ENCODE data around the gene ABLIM2. TPM values are rescaled to one million over a fixed set of nuclear protein-coding genes. Genes with fewer than 3 reads are reported as not detected.

ABLIM2 gene
- total RNA-seq, 1 experiment from 2014 or later = 6.1 TPM

DNA sequence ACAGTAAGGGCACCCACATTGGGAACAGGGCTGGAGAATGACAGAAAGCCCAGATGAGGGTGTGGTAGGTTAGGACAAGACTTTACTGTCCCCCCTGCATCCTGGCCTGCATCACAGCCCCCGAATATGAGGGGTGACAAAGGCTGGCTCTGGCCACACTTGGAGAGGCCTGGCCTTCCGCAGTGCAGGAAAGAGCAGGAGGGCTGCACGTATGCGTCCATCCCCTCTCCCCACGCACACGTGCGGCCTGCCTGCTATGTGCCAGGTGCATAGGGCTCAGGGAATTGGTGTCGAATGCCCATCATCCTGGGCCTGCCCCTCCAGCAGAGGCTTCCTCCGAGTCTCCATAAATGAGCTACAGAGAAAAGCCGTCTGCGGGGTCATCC lies 80.5 kb downstream of the ABLIM2 start:
- Histone ChIP-seq H3K27ac (ENCODE audit: low read depth, low read length) (no peak overlapping the region), H3K36me3 (ENCODE audit: control insufficient read depth in 1 of 2, insufficient read depth in 2 of 2, low read length in 2 of 2) (no peaks in the 10 kb centered on the region), H3K79me2 (ENCODE audit: insufficient read depth, low read length) (no peaks in the 10 kb centered on the region), H3K9me3 (ENCODE audit: control insufficient read depth in 1 of 2, insufficient read depth in 1 of 2, low read depth in 1 of 2, low read length in 2 of 2) (no peaks in the 10 kb centered on the region), H3K4me3 (replicated peaks in 1 of 2; ENCODE audit: low read depth in 1 of 2, low read length in 2 of 2) (no peak overlapping the region), H3K4me1 (ENCODE audit: control insufficient read depth in 1 of 2, insufficient read depth in 2 of 2, low read length in 2 of 2) (no peaks in the 10 kb centered on the region), H4K20me1 (ENCODE audit: insufficient read depth) (no peaks in the 10 kb centered on the region), H3K9ac (ENCODE audit: low read length) (no peak overlapping the region), H3K4me2 (ENCODE audit: low read length) (no peak overlapping the region), H3K27me3 (ENCODE audit: insufficient read depth, low read length) (no peaks in the 10 kb centered on the region), H2AFZ (ENCODE audit: low read depth, low read length, poor library complexity, severe bottlenecking) (no peak overlapping the region), H3K9me2 (ENCODE audit: insufficient read depth) (no peaks in the 10 kb centered on the region)
- DNase-seq (ENCODE audit: low read depth, low spot score) (no peak), ATAC-seq (no peak)
- intact Hi-C loops (cut with micrococcal nuclease) = no loop called here
- TF ChIP-seq, protein P1, sequence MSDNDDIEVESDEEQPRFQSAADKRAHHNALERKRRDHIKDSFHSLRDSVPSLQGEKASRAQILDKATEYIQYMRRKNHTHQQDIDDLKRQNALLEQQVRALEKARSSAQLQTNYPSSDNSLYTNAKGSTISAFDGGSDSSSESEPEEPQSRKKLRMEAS (IDR thresholded peaks at IDR 0.05) = no peak
- TF ChIP-seq, protein P2, sequence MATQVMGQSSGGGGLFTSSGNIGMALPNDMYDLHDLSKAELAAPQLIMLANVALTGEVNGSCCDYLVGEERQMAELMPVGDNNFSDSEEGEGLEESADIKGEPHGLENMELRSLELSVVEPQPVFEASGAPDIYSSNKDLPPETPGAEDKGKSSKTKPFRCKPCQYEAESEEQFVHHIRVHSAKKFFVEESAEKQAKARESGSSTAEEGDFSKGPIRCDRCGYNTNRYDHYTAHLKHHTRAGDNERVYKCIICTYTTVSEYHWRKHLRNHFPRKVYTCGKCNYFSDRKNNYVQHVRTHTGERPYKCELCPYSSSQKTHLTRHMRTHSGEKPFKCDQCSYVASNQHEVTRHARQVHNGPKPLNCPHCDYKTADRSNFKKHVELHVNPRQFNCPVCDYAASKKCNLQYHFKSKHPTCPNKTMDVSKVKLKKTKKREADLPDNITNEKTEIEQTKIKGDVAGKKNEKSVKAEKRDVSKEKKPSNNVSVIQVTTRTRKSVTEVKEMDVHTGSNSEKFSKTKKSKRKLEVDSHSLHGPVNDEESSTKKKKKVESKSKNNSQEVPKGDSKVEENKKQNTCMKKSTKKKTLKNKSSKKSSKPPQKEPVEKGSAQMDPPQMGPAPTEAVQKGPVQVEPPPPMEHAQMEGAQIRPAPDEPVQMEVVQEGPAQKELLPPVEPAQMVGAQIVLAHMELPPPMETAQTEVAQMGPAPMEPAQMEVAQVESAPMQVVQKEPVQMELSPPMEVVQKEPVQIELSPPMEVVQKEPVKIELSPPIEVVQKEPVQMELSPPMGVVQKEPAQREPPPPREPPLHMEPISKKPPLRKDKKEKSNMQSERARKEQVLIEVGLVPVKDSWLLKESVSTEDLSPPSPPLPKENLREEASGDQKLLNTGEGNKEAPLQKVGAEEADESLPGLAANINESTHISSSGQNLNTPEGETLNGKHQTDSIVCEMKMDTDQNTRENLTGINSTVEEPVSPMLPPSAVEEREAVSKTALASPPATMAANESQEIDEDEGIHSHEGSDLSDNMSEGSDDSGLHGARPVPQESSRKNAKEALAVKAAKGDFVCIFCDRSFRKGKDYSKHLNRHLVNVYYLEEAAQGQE (IDR thresholded peaks at IDR 0.05; ENCODE audit: low read depth) = no peak
- TF ChIP-seq ZFX (IDR thresholded peaks at IDR 0.05) (no peak), POLR2AphosphoS5 (IDR thresholded peaks at IDR 0.05; ENCODE audit: low read depth, low read length) (no peak), SP1 (IDR thresholded peaks at IDR 0.05; ENCODE audit: low read depth) (no peak)
- no TSS peak for BruUV-seq (replicated peaks)
- ChIA-PET POLR2A (no interaction called here), CTCF (no interaction called here), RAD21 (ENCODE audit: low non-redundant PET in 1 of 2, low total read pairs in 2 of 2, uncharacterized antibody in 2 of 2, unreplicated experiment in 2 of 2) (no interaction called here)
